ENCODE data around the gene XRCC1.
"Not testable (repeated sequence)": the region's sequence is repeated elsewhere in the genome, so short reads cannot be mapped to it uniquely, and the experiment has no call there.

Gene XRCC1, protein sequence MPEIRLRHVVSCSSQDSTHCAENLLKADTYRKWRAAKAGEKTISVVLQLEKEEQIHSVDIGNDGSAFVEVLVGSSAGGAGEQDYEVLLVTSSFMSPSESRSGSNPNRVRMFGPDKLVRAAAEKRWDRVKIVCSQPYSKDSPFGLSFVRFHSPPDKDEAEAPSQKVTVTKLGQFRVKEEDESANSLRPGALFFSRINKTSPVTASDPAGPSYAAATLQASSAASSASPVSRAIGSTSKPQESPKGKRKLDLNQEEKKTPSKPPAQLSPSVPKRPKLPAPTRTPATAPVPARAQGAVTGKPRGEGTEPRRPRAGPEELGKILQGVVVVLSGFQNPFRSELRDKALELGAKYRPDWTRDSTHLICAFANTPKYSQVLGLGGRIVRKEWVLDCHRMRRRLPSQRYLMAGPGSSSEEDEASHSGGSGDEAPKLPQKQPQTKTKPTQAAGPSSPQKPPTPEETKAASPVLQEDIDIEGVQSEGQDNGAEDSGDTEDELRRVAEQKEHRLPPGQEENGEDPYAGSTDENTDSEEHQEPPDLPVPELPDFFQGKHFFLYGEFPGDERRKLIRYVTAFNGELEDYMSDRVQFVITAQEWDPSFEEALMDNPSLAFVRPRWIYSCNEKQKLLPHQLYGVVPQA

DNA sequence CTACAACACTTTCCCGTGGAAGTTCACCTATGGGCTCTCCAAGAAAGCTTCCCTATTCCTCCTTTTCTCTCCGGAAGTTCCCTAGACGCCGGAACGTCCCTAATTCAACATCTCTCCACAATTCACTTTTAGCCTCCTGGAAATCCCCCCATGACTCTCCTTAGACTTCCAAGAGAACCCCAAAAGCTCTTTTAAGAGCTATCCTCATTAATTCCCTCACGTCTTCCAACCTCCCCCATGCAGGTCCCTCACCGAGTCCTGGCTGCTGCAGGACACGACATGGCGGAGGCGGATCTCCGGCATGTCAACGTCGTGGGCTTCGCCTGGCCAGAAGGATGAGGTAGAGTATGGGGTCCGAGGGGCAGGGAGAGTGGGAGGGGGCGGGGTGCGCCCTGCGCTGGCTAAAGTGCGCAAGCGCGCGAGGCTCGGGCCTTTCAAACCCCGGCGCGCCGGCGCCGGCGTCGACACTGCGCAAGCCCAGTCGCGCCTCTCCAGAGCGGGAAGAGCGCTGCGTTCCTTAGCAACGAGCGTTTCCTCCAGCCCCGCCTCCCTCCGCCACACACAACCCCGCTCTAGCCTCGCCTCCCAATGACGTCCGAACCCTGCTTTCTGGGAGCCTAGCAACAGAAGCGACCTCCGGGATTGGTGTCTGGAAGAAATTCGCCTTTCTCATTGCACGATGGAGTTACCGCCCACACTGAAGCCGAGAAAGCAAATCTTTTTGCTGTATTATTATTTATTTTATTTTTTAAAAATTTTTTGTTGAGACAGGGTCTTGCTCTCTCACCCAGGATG lies at the start of gene XRCC1, which contains the start of gene PINLYP:
TSS of gene XRCC1 (minus strand) at position 372 of the 795 bp plus-strand sequence. CDS start at position 303, 69 bp downstream.
TSS of gene PINLYP (plus strand) at position 646 of the 795 bp plus-strand sequence. CDS start 1,391 bp downstream, outside the sequence.
- FAIRE-seq, result peak; percentile 98

DNA sequence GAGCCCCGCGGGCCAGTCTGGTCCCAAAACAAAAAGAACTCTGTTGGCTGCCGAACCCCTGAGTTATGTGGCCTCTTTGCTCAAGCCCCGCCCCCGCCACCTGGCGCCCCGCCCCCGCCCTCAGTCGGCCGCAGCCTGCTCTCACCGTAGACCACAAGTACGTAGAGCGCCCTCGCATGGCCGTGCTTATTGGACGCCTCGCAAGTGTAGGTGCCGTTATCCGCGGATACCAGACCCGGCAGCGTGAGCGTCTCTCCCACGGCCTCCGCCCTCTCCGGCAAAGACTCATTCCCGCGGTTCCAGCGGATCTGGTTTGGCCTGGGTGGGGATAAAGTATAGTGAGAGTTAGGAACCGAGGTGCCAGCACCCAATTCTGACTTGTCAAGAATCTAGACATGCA lies 49.6 kb upstream of the XRCC1 start:
- no peak for FAIRE-seq

DNA sequence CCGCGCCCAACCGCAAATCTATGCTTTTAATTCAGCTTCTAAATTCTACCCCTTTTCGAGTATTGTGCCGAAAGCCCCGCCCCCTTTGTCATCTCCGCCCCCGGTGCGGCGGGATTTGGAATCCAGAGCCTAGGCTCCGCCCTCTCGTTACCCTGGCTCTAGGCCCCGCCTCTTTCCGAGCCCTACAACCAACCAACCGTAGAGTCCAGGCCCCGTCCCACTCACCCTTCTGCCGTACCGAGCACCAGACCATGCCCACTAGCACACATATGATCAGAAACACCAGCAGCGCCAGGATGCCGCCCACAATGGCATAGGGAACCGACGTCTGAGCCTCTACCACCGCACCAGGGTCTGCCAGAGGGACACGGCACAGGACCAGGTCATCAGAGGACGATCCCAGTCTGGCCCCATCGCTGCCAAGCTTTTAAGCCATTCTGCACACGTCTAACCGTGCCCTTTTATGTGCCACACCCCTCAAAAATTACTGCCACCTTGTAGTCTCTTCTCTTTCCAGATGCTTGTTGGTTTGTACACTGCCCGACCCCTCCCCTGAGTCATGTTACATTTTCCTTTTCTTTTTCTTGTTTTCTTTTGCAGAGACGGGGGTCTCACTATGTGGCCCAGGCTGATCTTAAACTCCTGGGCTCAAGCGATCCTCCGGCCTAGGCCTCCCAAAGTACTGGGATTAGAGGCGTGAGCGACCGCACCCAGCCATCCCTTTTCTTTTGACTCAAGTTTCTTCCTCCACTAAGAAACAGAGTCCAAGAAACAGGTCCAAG lies 48.8 kb upstream of the XRCC1 start:
- no peak for FAIRE-seq

DNA sequence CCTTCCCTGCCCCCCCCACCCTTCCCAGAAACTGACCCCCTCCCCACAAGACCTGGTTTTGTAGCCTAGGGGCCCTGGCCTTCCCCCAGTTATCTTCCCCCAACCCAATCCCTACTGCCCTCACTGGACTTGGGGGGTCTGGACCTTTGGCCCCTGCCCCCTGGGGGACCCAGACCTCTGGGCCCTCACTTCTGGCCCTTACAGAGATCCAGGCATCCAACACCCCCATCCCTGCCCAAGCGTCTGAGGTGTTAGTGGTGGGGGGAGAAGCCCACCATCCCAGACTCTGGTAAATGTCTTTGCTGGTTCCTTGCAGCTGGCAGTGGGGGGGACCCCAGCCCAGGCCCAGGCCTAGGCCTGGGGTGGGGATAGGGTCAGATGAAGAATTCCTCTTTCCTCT lies 47.6 kb upstream of the XRCC1 start:
- FAIRE-seq, result no peak

DNA sequence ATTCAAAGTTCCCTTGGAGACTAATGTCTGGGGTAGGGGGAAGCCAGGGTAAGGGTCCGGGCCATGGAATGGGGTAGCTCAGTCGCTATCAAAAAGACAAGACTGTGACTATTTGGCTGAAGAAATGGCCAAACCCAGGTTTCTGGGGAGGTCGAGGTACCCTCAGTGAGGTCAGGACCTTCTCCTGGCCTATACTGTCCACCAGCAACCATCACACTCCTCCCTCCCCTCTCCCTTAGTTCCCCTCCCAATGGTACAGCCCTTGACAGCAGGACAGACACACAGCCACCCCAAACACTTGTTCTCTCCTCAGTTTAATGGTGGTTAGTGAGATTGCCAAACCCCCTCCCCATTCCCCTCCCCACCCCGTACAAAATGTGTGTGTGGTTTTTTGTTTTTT lies 46.7 kb upstream of the XRCC1 start:
- no peak for FAIRE-seq

DNA sequence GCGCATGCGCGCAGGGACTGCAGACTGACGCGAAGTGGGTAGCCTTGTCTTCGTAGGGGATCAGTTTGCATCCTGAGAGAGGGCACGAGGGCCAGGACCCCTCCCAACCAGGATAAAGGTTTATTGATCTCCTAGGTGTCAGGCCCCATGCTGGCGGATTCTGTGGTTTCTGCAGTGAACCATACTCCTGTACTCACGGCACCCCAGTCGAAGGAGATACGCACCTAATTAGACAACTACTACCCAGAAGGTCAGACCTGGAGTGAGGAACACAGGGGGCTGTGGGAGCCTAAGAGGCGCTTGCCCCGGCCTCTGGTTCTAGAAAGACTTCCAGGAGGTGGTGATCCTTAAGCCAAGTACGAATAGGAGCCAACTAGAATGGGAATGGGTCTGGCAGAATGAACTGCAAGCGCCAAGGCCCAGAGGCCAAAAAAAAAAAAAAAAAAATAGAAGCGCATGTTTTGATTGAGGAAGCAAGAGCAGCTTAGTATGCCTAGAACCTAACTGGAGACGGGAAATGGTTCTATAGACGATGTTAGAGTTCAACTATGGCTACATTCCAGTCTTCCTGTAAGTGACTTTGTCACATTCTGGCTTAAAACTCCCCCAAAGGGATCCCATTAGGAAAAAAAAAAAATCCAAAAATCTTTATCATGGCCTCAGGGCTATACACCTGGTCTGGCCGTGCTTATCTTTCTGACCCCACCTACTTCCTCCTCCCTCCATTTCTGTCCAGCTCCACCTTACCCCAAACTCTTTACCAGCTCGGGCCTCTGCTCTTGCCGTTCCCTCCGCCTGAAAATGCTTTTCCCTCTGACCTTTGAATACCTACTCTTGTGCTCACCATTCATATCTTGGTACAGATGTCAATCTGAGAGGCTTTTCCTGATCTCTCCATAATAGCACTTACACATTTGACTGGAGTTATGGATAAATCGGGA lies 45.0 kb upstream of the XRCC1 start:
- FAIRE-seq, result no peak

DNA sequence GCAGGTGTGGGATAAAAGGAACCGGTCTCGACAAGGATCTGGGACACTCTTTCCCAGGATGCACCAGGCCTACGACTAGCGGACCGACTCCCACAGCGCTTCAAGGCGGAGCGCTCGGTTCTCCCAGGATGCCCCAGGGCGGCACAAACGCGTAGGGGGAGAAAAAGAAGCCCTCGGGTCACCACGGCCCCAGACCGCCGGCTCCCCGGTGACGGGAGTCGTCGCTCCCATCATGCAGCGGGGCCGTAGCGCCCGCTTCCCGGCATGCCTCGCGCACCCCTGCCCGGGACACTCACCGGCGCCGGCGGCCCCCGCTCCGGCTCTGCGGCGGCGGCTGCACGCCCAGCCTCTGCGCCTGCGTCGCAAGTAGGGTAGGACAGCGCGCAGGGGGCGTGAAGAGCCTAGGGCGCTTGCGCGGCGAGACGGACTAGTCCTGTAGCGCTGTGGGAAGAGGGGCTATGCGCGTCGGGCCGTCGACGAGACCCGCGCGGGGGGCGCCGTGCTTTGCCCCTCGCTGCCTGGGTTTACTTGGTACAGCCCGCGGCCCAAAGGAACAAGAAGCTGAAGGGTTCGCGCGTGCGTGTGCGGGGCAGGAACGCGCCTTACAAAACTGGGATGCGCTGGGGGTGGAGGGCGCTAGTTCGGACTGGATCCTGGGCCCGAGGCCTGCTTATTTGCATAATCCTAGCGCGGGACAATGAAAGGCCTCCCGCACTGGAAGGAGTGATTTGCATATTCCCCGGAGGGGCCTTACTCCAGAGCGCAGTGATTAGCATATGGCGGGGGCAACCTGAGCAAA lies 44.1 kb upstream of the XRCC1 start, which contains the start of gene ZNF428:
TSS of gene ZNF428 (minus strand) at position 368 of the 799 bp plus-strand sequence. CDS start 5,325 bp downstream, outside the sequence.
- FAIRE-seq, result no peak

DNA sequence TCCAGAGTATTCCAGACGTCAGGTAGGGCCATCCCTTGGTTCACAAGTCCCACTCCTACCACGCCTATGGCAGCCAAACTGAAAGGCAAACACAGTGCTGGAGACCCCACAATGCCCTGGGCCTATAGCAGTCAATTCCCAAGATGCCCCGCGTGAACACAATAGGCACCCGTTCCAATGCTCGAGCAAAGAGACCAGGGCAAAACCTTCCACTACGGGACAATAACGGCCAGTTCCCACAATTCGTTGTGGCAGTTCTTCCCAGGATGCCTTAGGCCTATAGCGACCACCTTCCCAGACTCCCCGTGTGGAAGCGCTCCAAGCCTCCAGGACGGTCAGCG lies 43.6 kb upstream of the XRCC1 start:
- no peak for FAIRE-seq

DNA sequence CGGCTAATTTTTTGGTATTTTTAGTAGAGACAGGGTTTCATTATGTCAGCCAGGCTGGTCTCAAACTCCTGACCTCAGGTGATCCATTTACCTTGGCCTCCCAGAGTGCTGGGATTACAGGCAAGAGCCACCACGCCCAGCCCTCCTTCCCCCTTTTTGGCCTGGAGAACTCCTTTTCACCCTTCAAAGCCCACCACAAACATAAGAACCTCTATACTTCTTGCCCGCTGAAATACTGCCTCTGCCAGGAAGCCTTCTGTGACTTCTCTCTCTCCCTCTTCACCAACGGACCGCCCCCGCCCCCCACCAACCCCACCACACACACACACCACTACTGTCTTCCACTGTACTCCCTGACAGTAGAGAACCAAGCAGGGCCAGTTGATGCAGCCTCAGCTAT lies 41.6 kb upstream of the XRCC1 start:
- FAIRE-seq, result no peak

DNA sequence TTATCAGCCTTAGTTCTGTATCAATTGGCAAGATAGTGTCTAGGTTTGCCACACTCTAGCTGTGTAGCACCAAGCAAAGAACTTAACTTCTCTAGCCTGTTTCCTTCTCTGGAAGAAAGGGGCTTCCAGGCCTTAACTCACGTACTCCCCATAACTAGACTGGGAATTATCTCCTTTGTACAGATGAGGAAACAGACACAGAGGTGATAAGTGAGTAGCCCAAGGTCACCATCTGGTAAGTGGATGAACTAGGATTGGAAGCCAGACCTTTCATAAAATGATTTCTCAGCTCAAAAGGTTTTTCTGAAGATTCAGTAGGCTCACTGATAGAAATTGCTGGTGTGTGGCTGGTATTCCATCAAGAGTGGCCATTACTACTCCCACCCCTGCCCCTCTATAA lies 41.0 kb upstream of the XRCC1 start:
- no peak for FAIRE-seq

DNA sequence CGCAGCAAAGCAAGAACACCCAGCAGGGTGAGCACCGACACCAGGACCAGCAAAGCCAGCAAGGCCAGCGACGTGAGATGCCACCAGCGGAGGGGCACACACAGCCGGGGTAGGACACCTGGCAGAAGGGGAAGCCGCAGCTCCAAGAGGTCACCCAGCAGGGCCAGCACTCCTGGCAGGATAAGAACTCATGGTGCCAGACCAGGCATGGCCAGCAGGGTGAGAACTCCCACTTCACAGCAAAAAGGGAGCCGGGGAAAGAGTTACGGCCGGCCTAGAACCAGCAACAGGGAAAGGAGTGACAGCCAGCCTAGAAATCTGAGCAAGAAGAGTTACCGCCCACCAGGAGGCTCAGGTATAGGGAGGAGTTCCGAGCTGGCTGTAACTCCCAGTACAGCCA lies 37.0 kb upstream of the XRCC1 start:
- FAIRE-seq, result no peak

DNA sequence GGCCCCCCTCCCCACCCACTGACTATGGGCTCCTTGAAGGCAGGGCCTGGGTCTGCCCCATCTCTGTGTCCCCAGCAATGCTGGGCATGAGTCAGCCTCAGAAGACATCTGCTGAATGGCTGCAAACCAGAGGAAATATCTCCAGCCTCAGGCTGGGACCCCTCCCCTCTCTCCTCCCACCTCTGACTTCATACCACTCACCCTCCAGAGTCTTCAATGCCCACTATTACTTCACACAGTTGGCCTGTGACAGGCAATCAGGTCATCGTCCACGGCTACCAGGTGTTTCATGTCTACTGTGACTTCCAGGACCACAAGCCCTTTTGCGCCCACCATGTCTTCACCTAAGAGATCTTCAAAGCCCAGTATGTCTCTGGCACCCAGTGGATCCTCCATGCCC lies 36.5 kb upstream of the XRCC1 start, which contains the start of gene SRRM5:
TSS of gene SRRM5 (plus strand) at position 301 of the 400 bp plus-strand sequence. CDS start at position 335, 34 bp downstream.
- no peak for FAIRE-seq

DNA sequence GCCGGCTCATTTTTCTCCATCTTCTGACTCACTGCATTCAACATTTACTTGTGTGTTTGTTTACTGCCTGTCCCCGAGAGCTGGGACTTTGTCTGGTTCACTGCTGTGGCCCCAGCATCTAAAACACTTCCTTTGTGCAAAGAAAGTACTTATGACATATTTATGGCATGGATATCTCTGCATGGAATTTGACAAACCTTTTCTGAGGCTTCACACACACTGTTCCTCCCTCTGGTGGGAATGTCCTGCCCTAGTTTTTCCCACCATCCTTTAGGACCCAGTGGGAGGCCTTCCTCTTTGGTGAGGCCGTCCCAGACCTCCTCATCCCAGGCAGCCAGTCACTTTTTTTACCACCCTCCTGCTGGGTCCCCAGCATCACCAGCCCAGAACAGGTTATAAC lies 35.2 kb upstream of the XRCC1 start:
- no peak for FAIRE-seq

DNA sequence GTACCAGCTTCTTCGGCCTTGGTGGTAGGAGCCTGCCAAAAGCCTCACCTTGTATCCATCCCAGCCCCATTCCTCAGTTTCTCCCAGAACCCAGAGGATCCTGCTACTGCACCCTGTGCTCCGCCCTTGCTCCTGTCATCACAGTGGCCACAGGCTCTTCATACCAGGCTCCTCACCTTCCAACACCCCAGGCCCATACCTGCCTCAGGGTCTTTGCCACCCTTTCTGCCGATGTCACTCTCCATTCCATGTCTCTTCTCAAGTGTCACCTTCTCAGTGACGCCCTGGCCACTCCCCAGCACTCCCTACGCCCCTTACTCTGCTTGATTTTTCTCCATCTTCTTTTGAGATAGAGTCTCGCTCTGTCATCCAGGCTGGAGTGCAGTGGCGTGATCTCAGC lies 34.5 kb upstream of the XRCC1 start:
- FAIRE-seq, result no peak

DNA sequence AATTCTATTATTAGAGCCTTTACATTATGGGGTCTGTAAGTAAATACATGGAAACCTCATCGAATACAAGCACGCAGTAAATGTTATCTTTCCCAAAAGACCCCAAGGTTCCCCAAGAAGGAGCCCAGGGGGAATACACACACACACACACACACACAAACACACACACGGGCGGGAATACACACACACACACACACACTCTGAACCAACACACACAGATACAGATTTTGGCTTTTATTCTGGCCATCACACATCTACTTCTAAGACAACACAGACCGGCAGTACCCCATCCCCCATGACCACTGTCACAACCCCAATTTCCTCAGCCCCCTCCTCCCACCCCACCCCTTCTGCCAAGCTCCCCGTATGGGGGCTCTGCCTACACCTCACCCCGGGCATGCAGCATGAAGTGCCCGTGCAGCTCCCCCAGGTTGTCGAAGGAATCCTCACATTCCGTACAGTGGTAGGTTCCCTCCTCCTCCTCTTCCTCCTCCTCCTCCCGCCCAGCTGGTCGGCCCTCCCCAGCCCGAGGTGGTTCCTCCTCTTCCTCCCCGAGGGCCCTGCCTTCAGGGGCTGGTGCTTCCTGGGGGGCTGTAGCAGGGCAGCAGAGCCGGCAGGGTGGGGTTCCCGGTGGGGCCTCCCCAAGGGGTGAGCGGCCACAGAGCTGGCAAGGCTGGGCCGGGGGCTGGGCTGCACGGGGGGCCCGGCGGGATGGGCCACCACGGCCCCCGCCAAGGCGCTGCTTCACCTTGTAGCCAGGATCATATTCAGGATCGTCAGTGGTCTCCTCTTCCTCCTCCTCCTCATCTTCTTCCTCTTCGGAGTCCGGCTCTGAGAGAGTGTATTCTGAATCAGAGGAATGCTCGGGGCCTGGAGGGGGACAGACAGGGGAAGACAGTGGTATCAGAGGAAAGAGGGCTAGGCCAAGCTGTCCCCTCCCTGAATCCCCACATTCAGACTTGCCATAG lies 32.2 kb upstream of the XRCC1 start:
- FAIRE-seq, result no peak

DNA sequence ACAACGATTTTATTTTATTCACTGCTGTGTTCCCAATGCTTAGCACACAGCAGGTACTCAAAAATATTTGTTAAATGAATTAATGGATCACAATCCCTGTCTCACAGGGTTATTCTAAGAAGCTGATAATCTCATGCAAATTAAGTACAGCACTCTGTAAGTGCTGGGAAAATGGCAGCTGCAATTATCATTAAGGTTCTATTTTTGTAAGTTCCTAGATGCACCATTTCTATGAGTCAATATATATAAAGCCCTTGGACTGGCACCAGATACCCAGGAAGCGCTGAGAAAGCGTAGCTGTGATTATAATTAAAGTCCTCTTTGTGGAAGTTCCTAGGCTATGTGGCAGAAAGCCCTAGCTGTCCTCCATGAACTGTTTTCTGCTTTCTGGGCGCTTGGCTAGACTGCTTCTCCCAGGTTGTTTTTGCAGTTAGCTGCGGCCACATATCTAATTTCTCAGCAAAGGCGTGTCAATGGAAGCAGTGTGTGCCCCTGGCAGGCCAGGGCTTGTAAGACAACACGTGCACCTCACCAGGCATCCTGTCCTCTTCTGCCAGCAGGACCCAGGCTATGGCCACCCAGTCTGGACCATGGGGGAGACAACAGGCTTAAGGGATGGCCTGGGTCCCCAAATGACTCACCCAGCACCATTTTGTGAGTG lies 31.4 kb upstream of the XRCC1 start:
- FAIRE-seq, result no peak

DNA sequence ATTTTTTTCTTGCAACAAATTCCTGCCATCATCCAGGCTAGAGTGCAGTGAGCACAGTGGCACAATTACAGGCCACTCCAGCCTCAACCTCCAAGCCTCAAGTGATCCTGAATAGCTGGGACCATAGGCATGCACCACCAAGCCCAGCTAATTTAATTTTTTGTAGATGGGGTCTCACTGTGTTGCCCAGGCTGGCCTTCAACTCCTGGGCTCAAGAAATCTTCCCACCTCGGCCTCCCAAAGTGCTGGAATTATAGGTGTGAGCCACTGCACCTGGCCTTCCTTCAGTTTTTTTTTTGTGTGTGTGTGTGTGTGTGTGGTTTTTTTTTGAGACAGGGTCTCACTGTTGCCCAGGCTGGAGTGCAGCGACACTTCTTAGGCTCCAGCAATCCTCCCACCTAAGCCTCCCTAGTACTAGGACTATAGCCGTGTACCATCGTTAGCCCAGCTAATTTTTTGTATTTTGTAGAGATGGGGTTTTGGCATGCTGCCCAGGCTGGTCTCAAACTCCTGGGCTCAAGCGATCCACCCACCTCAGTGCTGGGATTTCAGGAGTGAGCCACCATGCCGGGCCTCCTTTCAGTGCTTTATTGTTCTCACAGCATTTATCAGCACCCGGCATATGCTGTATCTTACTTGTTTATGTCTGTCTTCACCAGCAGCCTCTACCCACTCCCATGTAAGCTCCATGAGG lies 30.7 kb upstream of the XRCC1 start:
- no peak for FAIRE-seq

DNA sequence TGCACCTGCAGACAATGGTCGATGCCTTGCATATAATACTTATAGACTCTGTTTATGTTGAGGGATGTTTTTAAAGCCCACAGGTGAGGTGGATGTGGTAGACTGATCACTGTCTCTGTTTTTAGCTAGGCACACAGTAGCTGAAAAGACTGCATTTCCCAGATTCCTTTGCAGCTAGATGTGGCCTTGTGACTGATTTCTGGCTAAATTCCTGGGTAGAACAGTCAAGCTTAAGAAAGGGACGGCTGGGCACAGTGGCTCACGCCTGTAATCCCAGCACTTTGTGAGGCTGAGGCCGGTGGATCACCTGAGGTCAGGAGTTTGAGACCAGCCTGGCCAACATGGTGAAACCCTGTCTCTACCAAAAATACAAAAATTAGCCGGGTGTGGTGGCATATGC lies 25.0 kb upstream of the XRCC1 start:
- FAIRE-seq, result not testable (repeated sequence)

Measured in endometrium (tissue), 2 donors.